Stimulated activated CD4-positive, alpha-beta T cell treated with anti-CD3 and anti-CD28 coated beads, Interleukin-4, amount 100 ng/mL, for 4 hours (primary cell): Measurements from ENCODE around the gene NUFIP2.
"Not testable (repeated sequence)": the region's sequence is repeated elsewhere in the genome, so short reads cannot be mapped to it uniquely, and the experiment has no call there.

ENCODE experiments used
- DNase-seq, 2 experiments: peaks; one replicate each; pipeline ENCODE4 v3.0.0-alpha.2; 2020

Gene NUFIP2

GRCh38 chr17:29238133-29238850, 55.7 kb downstream of the NUFIP2 start:
- DNase-seq, result no peak

GRCh38 chr17:29237476-29238132, 56.3 kb downstream of the NUFIP2 start:
- no peak for DNase-seq

- no peak for DNase-seq
Observed at GRCh38 chr17:29235904-29236303, 58.0 kb downstream of the NUFIP2 start.

GRCh38 chr17:29234972-29235371, 59.0 kb downstream of the NUFIP2 start:
- DNase-seq, result not testable (repeated sequence)

GRCh38 chr17:29233301-29233700, 60.6 kb downstream of the NUFIP2 start:
- DNase-seq, result no peak

GRCh38 chr17:29225396-29225795, 68.6 kb downstream of the NUFIP2 start:
- DNase-seq, result no peak

GRCh38 chr17:29221338-29221737, 72.6 kb downstream of the NUFIP2 start:
- DNase-seq, result not testable (repeated sequence)

- peak; percentile 52 to 59 for DNase-seq
Observed at GRCh38 chr17:29219378-29220047, 74.4 kb downstream of the NUFIP2 start.

- DNase-seq, result no peak
Observed at GRCh38 chr17:29216856-29217255, 77.1 kb downstream of the NUFIP2 start.

GRCh38 chr17:29216181-29216580, 77.8 kb downstream of the NUFIP2 start:
- DNase-seq, result no peak

- no peak for DNase-seq
Observed at GRCh38 chr17:29215717-29216116, 78.2 kb downstream of the NUFIP2 start.

GRCh38 chr17:29215174-29215573, 78.8 kb downstream of the NUFIP2 start:
- no peak for DNase-seq

GRCh38 chr17:29214215-29215146, 79.5 kb downstream of the NUFIP2 start:
- no peak for DNase-seq

- DNase-seq, result no peak
Observed at GRCh38 chr17:29212681-29213121, 81.2 kb downstream of the NUFIP2 start.

GRCh38 chr17:29212094-29212631, 81.8 kb downstream of the NUFIP2 start:
- no peak for DNase-seq

- DNase-seq, result no peak
Observed at GRCh38 chr17:29210879-29211278, 83.1 kb downstream of the NUFIP2 start.

- DNase-seq, result no peak
Observed at GRCh38 chr17:29209073-29209472, 84.9 kb downstream of the NUFIP2 start.

GRCh38 chr17:29207975-29208374, 86.0 kb downstream of the NUFIP2 start:
- DNase-seq, result no peak
